Neural progenitor cell (in vitro differentiated cells): ENCODE results near the gene C2CD3. TPM values are rescaled to one million over a fixed set of nuclear protein-coding genes. Genes with fewer than 3 reads are reported as not detected.

Source experiments
- DNase-seq: peaks from one replicate; pipeline ENCODE4 v3.0.0-alpha.2; 2016; ENCODE audit warnings: low spot score
- H2AFZ ChIP-seq: fragments of 200-600 bp; sonication (generic); replicated peaks from 2 replicates; pipeline ENCODE4 v1.6.1; 2016; ENCODE audit warnings: antibody characterized with exemption
- H3F3A ChIP-seq: fragments of 200-600 bp; sonication (generic); 2 replicates; pipeline ENCODE4 v1.6.1; 2016; ENCODE audit warnings: antibody characterized with exemption, low read depth
- H3K27ac ChIP-seq: fragments of 200-600 bp; sonication (generic); 2 replicates; pipeline ENCODE4 v1.5.1; 2016; ENCODE audit warnings: mild to moderate bottlenecking
- H3K27me3 ChIP-seq: fragments of 200-600 bp; sonication (generic); 2 replicates; pipeline ENCODE4 v1.6.1; 2016; ENCODE audit warnings: mild to moderate bottlenecking, moderate library complexity
- H3K36me3 ChIP-seq: fragments of 200-600 bp; sonication (generic); 2 replicates; pipeline ENCODE4 v1.5.1; 2016
- H3K4me1 ChIP-seq: fragments of 200-600 bp; sonication (generic); 2 replicates; pipeline ENCODE4 v1.6.1; 2016; ENCODE audit warnings: mixed run types
- H3K4me2 ChIP-seq: fragments of 200-600 bp; sonication (generic); 2 replicates; pipeline ENCODE4 v1.6.1; 2016
- H3K4me3 ChIP-seq: fragments of 200-600 bp; sonication (generic); 2 replicates; pipeline ENCODE4 v1.5.1; 2016
- H3K79me2 ChIP-seq: fragments of 200-600 bp; sonication (generic); 2 replicates; pipeline ENCODE4 v1.6.1; 2016; ENCODE audit warnings: low read depth
- H3K9ac ChIP-seq: fragments of 200-600 bp; sonication (generic); 2 replicates; pipeline ENCODE4 v1.6.1; 2016
- H3K9me3 ChIP-seq: fragments of 200-600 bp; sonication (generic); 2 replicates; pipeline ENCODE4 v1.5.1; 2016; ENCODE audit warnings: low read depth
- H4K20me1 ChIP-seq: fragments of 200-600 bp; sonication (generic); 2 replicates; pipeline ENCODE4 v1.6.1; 2016; ENCODE audit warnings: low read depth
- H3K27ac Mint-ChIP-seq: 3 replicates; pipeline ENCODE4 v1.8.0; 2021; ENCODE audit warnings: mixed read lengths
- H3K27me3 Mint-ChIP-seq: 2 replicates; pipeline ENCODE4 v1.8.0; 2022; ENCODE audit warnings: low read depth, mild to moderate bottlenecking, inconsistent platforms, moderate library complexity, mixed read lengths; ENCODE audit not compliant: insufficient read depth
- H3K36me3 Mint-ChIP-seq: 3 replicates; pipeline ENCODE4 v1.8.0; 2021; ENCODE audit warnings: mixed read lengths
- H3K4me1 Mint-ChIP-seq: 3 replicates; pipeline ENCODE4 v1.8.0; 2021; ENCODE audit warnings: mixed read lengths
- H3K4me3 Mint-ChIP-seq: 3 replicates; pipeline ENCODE4 v1.8.0; 2021; ENCODE audit warnings: mild to moderate bottlenecking, moderate library complexity, mixed read lengths
- H3K9me3 Mint-ChIP-seq: 3 replicates; pipeline ENCODE4 v1.8.0; 2020; ENCODE audit warnings: mixed read lengths
- CTCF ChIP-seq: fragments of 200-600 bp; sonication (generic); IDR thresholded peaks from 2 replicates; pipeline ENCODE4 v1.5.1; 2017; ENCODE audit warnings: antibody characterized with exemption, mild to moderate bottlenecking
- EZH2 ChIP-seq: fragments of 200-600 bp; sonication (generic); IDR thresholded peaks from 2 replicates; pipeline ENCODE4 v1.6.1; 2017; ENCODE audit warnings: antibody characterized with exemption, mild to moderate bottlenecking, moderate library complexity
- EZH2phosphoT487 ChIP-seq: fragments of 200-600 bp; sonication (generic); IDR thresholded peaks from 2 replicates; pipeline ENCODE4 v1.6.1; 2017; ENCODE audit warnings: antibody characterized with exemption
- total RNA-seq: library from RNA; depleted of rRNA; stranded (reverse); fragments of >200 nt; gene quantifications from 2 replicates; pipeline ENCODE4 v1.2.3, GENCODE V29; 2015; ENCODE audit warnings: low replicate concordance

Gene C2CD3
- total RNA-seq, 1 donor from 2014 or later, result 19.6 TPM

GRCh38 chr11:74195828-74196227 is 25.0 kb upstream of the C2CD3 start:
- H3K79me2 ChIP-seq, result peaks cover 15% of the 10 kb centered on the region
- peaks cover 11% of the 10 kb centered on the region for H3K9me3 ChIP-seq
- DNase-seq, result no peak
- no peaks in the 10 kb centered on the region for H3F3A ChIP-seq
- peaks cover 13% of the 10 kb centered on the region for H3K36me3 ChIP-seq
- H3K27me3 ChIP-seq, result no peaks in the 10 kb centered on the region
- peaks cover 16% of the 10 kb centered on the region for H3K36me3 Mint-ChIP-seq
- no peak overlapping the region for H3K4me2 ChIP-seq
- H4K20me1 ChIP-seq, result no peaks in the 10 kb centered on the region
- peaks cover 7% of the 10 kb centered on the region for H3K9me3 Mint-ChIP-seq
- no peak overlapping the region for H3K4me3 Mint-ChIP-seq
- no peaks in the 10 kb centered on the region for H3K4me1 Mint-ChIP-seq
- no peak overlapping the region for H3K27ac ChIP-seq
- no peaks in the 10 kb centered on the region for H3K4me1 ChIP-seq
- H3K27ac Mint-ChIP-seq, result no peak overlapping the region
- no peak overlapping the region for H2AFZ ChIP-seq
- no peaks in the 10 kb centered on the region for H3K27me3 Mint-ChIP-seq
- H3K4me3 ChIP-seq, result no peak overlapping the region
- TF ChIP-seq EZH2phosphoT487, result no peak
- TF ChIP-seq CTCF, result no peak
- TF ChIP-seq EZH2, result no peak
- no peak overlapping the region for H3K9ac ChIP-seq

DNA sequence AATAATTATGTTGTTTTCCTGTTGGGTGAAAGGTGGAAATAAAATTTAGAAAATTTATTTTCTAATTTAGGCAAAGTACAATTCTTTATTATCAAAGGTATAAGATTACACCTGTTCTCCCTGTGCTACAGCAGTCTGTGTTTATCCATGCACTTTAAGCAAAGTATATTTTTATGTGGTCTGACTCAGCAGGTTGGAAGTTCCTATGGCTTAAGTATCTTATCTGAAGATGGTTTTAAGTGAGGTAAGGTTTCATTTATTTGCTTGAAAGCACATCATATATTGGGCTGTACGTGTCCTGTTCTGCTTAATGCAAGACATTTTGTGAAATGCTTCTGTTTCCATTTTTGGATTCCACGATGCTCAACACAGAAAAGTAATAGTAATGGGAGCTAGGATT is 14.9 kb upstream of the C2CD3 start:
- H3K36me3 Mint-ChIP-seq, result peaks cover 12% of the 10 kb centered on the region
- no peaks in the 10 kb centered on the region for H3K4me1 Mint-ChIP-seq
- no peaks in the 10 kb centered on the region for H3K4me1 ChIP-seq
- H2AFZ ChIP-seq, result no peak overlapping the region
- H3K9me3 Mint-ChIP-seq, result no peaks in the 10 kb centered on the region
- peaks cover 12% of the 10 kb centered on the region for H4K20me1 ChIP-seq
- no peak for DNase-seq
- no peak overlapping the region for H3K9ac ChIP-seq
- H3F3A ChIP-seq, result no peaks in the 10 kb centered on the region
- H3K79me2 ChIP-seq, result peaks cover 44% of the 10 kb centered on the region
- H3K36me3 ChIP-seq, result peaks cover 3% of the 10 kb centered on the region
- TF ChIP-seq CTCF, result no peak
- no peak for TF ChIP-seq EZH2phosphoT487
- TF ChIP-seq EZH2, result no peak
- no peak overlapping the region for H3K4me3 Mint-ChIP-seq
- H3K4me2 ChIP-seq, result no peak overlapping the region
- peaks cover 2% of the 10 kb centered on the region for H3K27me3 Mint-ChIP-seq
- no peak overlapping the region for H3K4me3 ChIP-seq
- H3K27ac Mint-ChIP-seq, result no peak overlapping the region
- no peaks in the 10 kb centered on the region for H3K9me3 ChIP-seq
- no peaks in the 10 kb centered on the region for H3K27me3 ChIP-seq
- H3K27ac ChIP-seq, result no peak overlapping the region

DNA sequence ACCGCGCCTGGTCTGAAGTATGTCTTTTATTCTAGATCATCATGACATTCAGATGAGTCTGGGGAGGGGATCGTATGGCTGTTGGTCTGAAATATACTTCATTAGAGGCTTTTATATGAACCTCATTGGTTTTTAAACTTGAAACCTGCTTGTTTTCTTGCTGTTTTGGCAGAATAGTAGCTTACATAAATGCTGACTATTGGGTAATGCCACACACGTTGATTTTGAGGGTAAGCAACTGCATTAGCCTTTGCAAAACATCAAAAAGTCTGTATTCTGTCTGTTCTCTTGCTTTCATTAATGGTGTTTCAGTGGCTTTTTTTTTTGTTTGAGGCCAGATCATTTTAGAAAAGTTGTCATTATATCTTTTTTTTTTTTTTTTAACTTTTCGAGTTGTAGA is 14.5 kb upstream of the C2CD3 start:
- peaks cover 3% of the 10 kb centered on the region for H3K36me3 ChIP-seq
- no peaks in the 10 kb centered on the region for H3F3A ChIP-seq
- Mint-ChIP-seq H3K27me3 (peaks cover 2% of the 10 kb centered on the region), H3K4me1 (no peaks in the 10 kb centered on the region), H3K4me3 (no peak overlapping the region), H3K27ac (no peak overlapping the region), H3K36me3 (peaks cover 10% of the 10 kb centered on the region), H3K9me3 (no peaks in the 10 kb centered on the region)
- no peaks in the 10 kb centered on the region for H3K4me1 ChIP-seq
- TF ChIP-seq CTCF (no peak), EZH2 (no peak), EZH2phosphoT487 (no peak)
- H3K4me2 ChIP-seq, result no peak overlapping the region
- no peak overlapping the region for H2AFZ ChIP-seq
- peaks cover 12% of the 10 kb centered on the region for H4K20me1 ChIP-seq
- H3K27me3 ChIP-seq, result no peaks in the 10 kb centered on the region
- no peak overlapping the region for H3K4me3 ChIP-seq
- H3K9me3 ChIP-seq, result no peaks in the 10 kb centered on the region
- peaks cover 48% of the 10 kb centered on the region for H3K79me2 ChIP-seq
- DNase-seq, result no peak
- H3K27ac ChIP-seq, result no peak overlapping the region
- no peak overlapping the region for H3K9ac ChIP-seq

- Histone ChIP-seq H3K27ac (no peak overlapping the region), H3K9me3 (no peaks in the 10 kb centered on the region), H2AFZ (no peak overlapping the region), H3K4me3 (no peak overlapping the region), H3K4me1 (no peaks in the 10 kb centered on the region), H4K20me1 (peaks cover 17% of the 10 kb centered on the region), H3K79me2 (peaks cover 52% of the 10 kb centered on the region), H3K9ac (no peak overlapping the region), H3F3A (no peaks in the 10 kb centered on the region), H3K36me3 (no peaks in the 10 kb centered on the region), H3K27me3 (no peaks in the 10 kb centered on the region), H3K4me2 (no peak overlapping the region)
- Mint-ChIP-seq H3K4me3 (no peak overlapping the region), H3K27ac (no peak overlapping the region), H3K4me1 (no peaks in the 10 kb centered on the region), H3K36me3 (peaks cover 5% of the 10 kb centered on the region), H3K9me3 (no peaks in the 10 kb centered on the region), H3K27me3 (peaks cover 2% of the 10 kb centered on the region)
- no peak for DNase-seq
- no peak for TF ChIP-seq EZH2phosphoT487
- TF ChIP-seq CTCF, result no peak
- TF ChIP-seq EZH2, result no peak
Observed at GRCh38 chr11:74182635-74183034, 11.8 kb upstream of the C2CD3 start.
